ENCODE results near the gene LRPAP1.

GRCh38 chr4:3524920-3525319 is 7.3 kb downstream of the LRPAP1 start:
- TF ChIP-seq, protein P1, sequence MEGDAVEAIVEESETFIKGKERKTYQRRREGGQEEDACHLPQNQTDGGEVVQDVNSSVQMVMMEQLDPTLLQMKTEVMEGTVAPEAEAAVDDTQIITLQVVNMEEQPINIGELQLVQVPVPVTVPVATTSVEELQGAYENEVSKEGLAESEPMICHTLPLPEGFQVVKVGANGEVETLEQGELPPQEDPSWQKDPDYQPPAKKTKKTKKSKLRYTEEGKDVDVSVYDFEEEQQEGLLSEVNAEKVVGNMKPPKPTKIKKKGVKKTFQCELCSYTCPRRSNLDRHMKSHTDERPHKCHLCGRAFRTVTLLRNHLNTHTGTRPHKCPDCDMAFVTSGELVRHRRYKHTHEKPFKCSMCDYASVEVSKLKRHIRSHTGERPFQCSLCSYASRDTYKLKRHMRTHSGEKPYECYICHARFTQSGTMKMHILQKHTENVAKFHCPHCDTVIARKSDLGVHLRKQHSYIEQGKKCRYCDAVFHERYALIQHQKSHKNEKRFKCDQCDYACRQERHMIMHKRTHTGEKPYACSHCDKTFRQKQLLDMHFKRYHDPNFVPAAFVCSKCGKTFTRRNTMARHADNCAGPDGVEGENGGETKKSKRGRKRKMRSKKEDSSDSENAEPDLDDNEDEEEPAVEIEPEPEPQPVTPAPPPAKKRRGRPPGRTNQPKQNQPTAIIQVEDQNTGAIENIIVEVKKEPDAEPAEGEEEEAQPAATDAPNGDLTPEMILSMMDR (conservative IDR thresholded peaks at IDR 0.05): no peak
- no peak for TF ChIP-seq EZH2 (IDR thresholded peaks at IDR 0.05; ENCODE audit: low read depth)

All from PC-9 (cell line).